ENCODE measurements around the gene GTF2F1.

- TF ChIP-seq CTCF (IDR thresholded peaks at IDR 0.05) = no peak
- TF ChIP-seq EZH2 (IDR thresholded peaks at IDR 0.05; ENCODE audit: borderline replicate concordance, insufficient read depth, low read depth, low read length, poor library complexity, severe bottlenecking) = no peak
These were observed 19.7 kb downstream of the GTF2F1 start for GRCh38 chr19:6373096-6373812.
